ACC112 (cell line): Measurements from ENCODE around the gene GPR65.

ENCODE experiments used
- H2AFZ ChIP-seq: fragments of 200-600 bp; sonication (generic); one replicate; pipeline ENCODE4 v1.6.0; 2017; ENCODE audit warnings: antibody characterized with exemption, low read length; ENCODE audit not compliant: unreplicated experiment
- H3K27ac ChIP-seq: fragments of 200-600 bp; sonication (generic); 2 replicates; pipeline ENCODE4 v1.5.1; 2014; ENCODE audit warnings: low read depth, mild to moderate bottlenecking, antibody characterized with exemption, low read length, moderate library complexity
- H3K27me3 ChIP-seq: fragments of 200-600 bp; sonication (generic); 2 replicates; pipeline ENCODE4 v1.6.1; 2014; ENCODE audit warnings: mild to moderate bottlenecking, antibody characterized with exemption, low read length, moderate library complexity, mixed read lengths; ENCODE audit not compliant: insufficient read depth
- H3K36me3 ChIP-seq: fragments of 200-600 bp; sonication (generic); 2 replicates; pipeline ENCODE4 v1.6.1; 2016; ENCODE audit warnings: mild to moderate bottlenecking, antibody characterized with exemption, low read length, moderate library complexity, mixed read lengths; ENCODE audit not compliant: insufficient read depth
- H3K4me1 ChIP-seq: fragments of 200-600 bp; sonication (generic); one replicate; pipeline ENCODE4 v1.6.1; 2016; ENCODE audit warnings: low read length, mixed read lengths; ENCODE audit not compliant: insufficient read depth, unreplicated experiment, control insufficient read depth
- H3K4me3 ChIP-seq: fragments of 200-600 bp; sonication (generic); 2 replicates; pipeline ENCODE4 v1.5.1; 2014; ENCODE audit warnings: mild to moderate bottlenecking, low read depth, low read length
- H3K79me2 ChIP-seq: fragments of 200-600 bp; sonication (generic); one replicate; pipeline ENCODE4 v1.6.0; 2016; ENCODE audit warnings: low read length; ENCODE audit not compliant: control insufficient read depth, unreplicated experiment, insufficient read depth

The GPR65 gene

GRCh38 chr14:87989956-87990299, 15.0 kb upstream of the GPR65 start:
- peaks cover 8% of the 10 kb centered on the region for H3K4me1 ChIP-seq
- H3K27ac ChIP-seq: no peak overlapping the region
- H3K27me3 ChIP-seq: no peaks in the 10 kb centered on the region
- no peaks in the 10 kb centered on the region for H3K79me2 ChIP-seq
- no peak overlapping the region for H2AFZ ChIP-seq
- H3K4me3 ChIP-seq: no peak overlapping the region
- H3K36me3 ChIP-seq: no peaks in the 10 kb centered on the region

GRCh38 chr14:87990682-87991081, 14.3 kb upstream of the GPR65 start:
- no peak overlapping the region for H3K4me3 ChIP-seq
- H3K4me1 ChIP-seq: peaks cover 8% of the 10 kb centered on the region
- H2AFZ ChIP-seq: no peak overlapping the region
- no peaks in the 10 kb centered on the region for H3K36me3 ChIP-seq
- no peaks in the 10 kb centered on the region for H3K27me3 ChIP-seq
- H3K79me2 ChIP-seq: no peaks in the 10 kb centered on the region
- no peak overlapping the region for H3K27ac ChIP-seq

- H3K79me2 ChIP-seq: no peaks in the 10 kb centered on the region
- H3K36me3 ChIP-seq: no peaks in the 10 kb centered on the region
- peak overlapping the region; percentile 74 for H3K27ac ChIP-seq
- peak overlapping the region; percentile 92 for H2AFZ ChIP-seq
- H3K27me3 ChIP-seq: no peaks in the 10 kb centered on the region
- H3K4me3 ChIP-seq: peak overlapping the region; percentile 80
- H3K4me1 ChIP-seq: peaks cover 8% of the 10 kb centered on the region
These were observed 12.6 kb upstream of the GPR65 start for GRCh38 chr14:87992346-87992717.

- Histone ChIP-seq H3K4me3 (peak within 1 kb of the TSS; percentile 80), H3K4me1 (peaks cover 8% of the 10 kb centered on the region), H3K79me2 (no peaks in the 10 kb centered on the region), H2AFZ (peak within 1 kb of the TSS; percentile 94), H3K36me3 (no peaks in the 10 kb centered on the region), H3K27ac (peak within 1 kb of the TSS; percentile 74), H3K27me3 (no peaks in the 10 kb centered on the region)
These were observed 12.0 kb upstream of the GPR65 start, which contains the start of gene GALC for GRCh38 chr14:87992718-87993628. Gene GALC, minus strand, starts transcription at chr14:87993182. Its CDS starts 18 bp downstream, at chr14:87993164.

- H3K4me1 ChIP-seq: peaks cover 8% of the 10 kb centered on the region
These were observed 10.0 kb upstream of the GPR65 start for GRCh38 chr14:87994974-87995373.

GRCh38 chr14:87995500-87996290, 9.2 kb upstream of the GPR65 start:
- H3K27me3 ChIP-seq: peaks cover 19% of the 10 kb centered on the region
- no peaks in the 10 kb centered on the region for H3K36me3 ChIP-seq
- H3K79me2 ChIP-seq: no peaks in the 10 kb centered on the region
- no peak overlapping the region for H3K4me3 ChIP-seq
- no peak overlapping the region for H2AFZ ChIP-seq
- H3K4me1 ChIP-seq: peaks cover 8% of the 10 kb centered on the region
- no peak overlapping the region for H3K27ac ChIP-seq

More at GRCh38 chr14:87994974-87995373, 10.0 kb upstream of the GPR65 start:
- Histone ChIP-seq H3K4me3 (no peak overlapping the region), H3K36me3 (no peaks in the 10 kb centered on the region), H3K27me3 (peaks cover 15% of the 10 kb centered on the region), H2AFZ (no peak overlapping the region), H3K79me2 (no peaks in the 10 kb centered on the region), H3K27ac (no peak overlapping the region)

- no peak overlapping the region for H2AFZ ChIP-seq
- H3K4me3 ChIP-seq: no peak overlapping the region
- H3K79me2 ChIP-seq: no peaks in the 10 kb centered on the region
- H3K27me3 ChIP-seq: peaks cover 23% of the 10 kb centered on the region
- peaks cover 8% of the 10 kb centered on the region for H3K4me1 ChIP-seq
- H3K36me3 ChIP-seq: no peaks in the 10 kb centered on the region
- H3K27ac ChIP-seq: no peak overlapping the region
These were observed 8.7 kb upstream of the GPR65 start for GRCh38 chr14:87996291-87996592.

- peaks cover 26% of the 10 kb centered on the region for H3K27me3 ChIP-seq
- H3K4me3 ChIP-seq: no peak overlapping the region
- H3K79me2 ChIP-seq: no peaks in the 10 kb centered on the region
- H3K36me3 ChIP-seq: no peaks in the 10 kb centered on the region
- no peak overlapping the region for H3K27ac ChIP-seq
- H3K4me1 ChIP-seq: peaks cover 5% of the 10 kb centered on the region
- H2AFZ ChIP-seq: no peak overlapping the region
These were observed 6.5 kb upstream of the GPR65 start for GRCh38 chr14:87998482-87998881.

GRCh38 chr14:87999277-87999676, 5.7 kb upstream of the GPR65 start:
- H2AFZ ChIP-seq: no peak overlapping the region
- H3K79me2 ChIP-seq: no peaks in the 10 kb centered on the region
- H3K4me1 ChIP-seq: no peaks in the 10 kb centered on the region
- no peak overlapping the region for H3K27ac ChIP-seq
- H3K36me3 ChIP-seq: no peaks in the 10 kb centered on the region
- H3K4me3 ChIP-seq: no peak overlapping the region
- H3K27me3 ChIP-seq: peaks cover 26% of the 10 kb centered on the region

- H3K4me1 ChIP-seq: no peaks in the 10 kb centered on the region
- H3K36me3 ChIP-seq: no peaks in the 10 kb centered on the region
- H2AFZ ChIP-seq: no peak overlapping the region
- no peak overlapping the region for H3K27ac ChIP-seq
- H3K4me3 ChIP-seq: no peak overlapping the region
- H3K79me2 ChIP-seq: no peaks in the 10 kb centered on the region
- H3K27me3 ChIP-seq: peaks cover 26% of the 10 kb centered on the region
These were observed 2.4 kb upstream of the GPR65 start for GRCh38 chr14:88002421-88003075.
